ENCODE measurements around the gene ATAD3C. TPM values are rescaled to one million over a fixed set of nuclear protein-coding genes. Genes with fewer than 3 reads are reported as not detected.

The ATAD3C gene
- polyA plus RNA-seq, 3 donors, result not detected

DNA sequence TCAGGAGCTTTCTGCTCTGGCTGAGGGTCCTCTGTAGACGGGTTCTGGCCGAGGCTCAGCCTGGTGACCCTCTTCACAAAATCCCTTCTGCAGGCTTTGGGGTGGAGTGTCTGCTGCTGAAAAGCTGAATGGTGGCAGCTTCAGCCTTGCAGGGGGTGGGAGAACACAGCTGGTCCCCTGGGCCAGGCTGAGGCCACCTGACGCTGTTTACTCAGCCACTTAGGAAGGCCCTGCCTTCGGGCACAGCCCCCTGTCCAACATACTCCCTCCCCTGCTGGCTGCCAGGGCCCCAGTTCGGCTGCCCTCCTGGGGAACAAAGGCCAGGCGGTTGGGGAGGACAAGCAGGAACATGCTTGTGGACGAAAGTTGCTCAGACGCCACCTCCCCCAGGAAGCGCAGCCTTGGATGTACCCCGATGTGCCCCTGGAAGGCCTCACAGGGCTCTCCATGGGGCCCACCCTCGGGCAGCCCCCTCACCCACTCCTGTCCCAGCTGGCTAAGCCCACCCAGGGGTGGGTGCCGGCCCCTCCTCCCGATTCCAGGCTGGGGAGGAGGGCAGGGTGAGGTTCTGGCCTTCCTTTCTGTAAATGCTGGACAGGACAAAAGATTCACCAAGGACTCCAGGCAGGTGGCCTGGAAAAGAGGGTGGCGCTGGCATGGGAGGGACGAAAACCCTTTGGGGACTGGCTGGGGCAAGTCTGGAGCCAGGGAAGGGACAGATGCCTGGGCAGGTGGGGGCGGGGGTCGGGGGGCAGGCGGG is 28.2 kb upstream of the ATAD3C start, which contains the start of gene ANKRD65:
Gene ANKRD65, minus strand, starts transcription at position 130 of the 760 bp plus-strand sequence. CDS start 271 bp downstream, outside the sequence.
- H2AFZ ChIP-seq (ENCODE audit: insufficient read depth, low read depth, low read length, poor library complexity, severe bottlenecking), result no peak within 1 kb of the TSS
- H3K27ac Mint-ChIP-seq, result no peak within 1 kb of the TSS
- H3K9ac ChIP-seq (ENCODE audit: insufficient read depth, low read length, poor library complexity, severe bottlenecking), result no peak within 1 kb of the TSS
- no peaks in the 10 kb centered on the region for H3K4me1 ChIP-seq (ENCODE audit: control insufficient read depth in 1 of 2, insufficient read depth in 2 of 2, low read length in 2 of 2)
- no peak within 1 kb of the TSS for H3K4me2 ChIP-seq (replicated peaks; ENCODE audit: extremely low read depth, low read length, poor library complexity, severe bottlenecking)
- TF ChIP-seq, protein P1, sequence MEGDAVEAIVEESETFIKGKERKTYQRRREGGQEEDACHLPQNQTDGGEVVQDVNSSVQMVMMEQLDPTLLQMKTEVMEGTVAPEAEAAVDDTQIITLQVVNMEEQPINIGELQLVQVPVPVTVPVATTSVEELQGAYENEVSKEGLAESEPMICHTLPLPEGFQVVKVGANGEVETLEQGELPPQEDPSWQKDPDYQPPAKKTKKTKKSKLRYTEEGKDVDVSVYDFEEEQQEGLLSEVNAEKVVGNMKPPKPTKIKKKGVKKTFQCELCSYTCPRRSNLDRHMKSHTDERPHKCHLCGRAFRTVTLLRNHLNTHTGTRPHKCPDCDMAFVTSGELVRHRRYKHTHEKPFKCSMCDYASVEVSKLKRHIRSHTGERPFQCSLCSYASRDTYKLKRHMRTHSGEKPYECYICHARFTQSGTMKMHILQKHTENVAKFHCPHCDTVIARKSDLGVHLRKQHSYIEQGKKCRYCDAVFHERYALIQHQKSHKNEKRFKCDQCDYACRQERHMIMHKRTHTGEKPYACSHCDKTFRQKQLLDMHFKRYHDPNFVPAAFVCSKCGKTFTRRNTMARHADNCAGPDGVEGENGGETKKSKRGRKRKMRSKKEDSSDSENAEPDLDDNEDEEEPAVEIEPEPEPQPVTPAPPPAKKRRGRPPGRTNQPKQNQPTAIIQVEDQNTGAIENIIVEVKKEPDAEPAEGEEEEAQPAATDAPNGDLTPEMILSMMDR (IDR thresholded peaks at IDR 0.05), result no peak
- no peak for DNase-seq
- 90% methylated on average over 11 of the region's 18 CpGs for WGBS (ENCODE audit: insufficient coverage)
- no peaks in the 10 kb centered on the region for H3K9me3 ChIP-seq (replicated peaks in 1 of 2; ENCODE audit: control insufficient read depth in 1 of 2, insufficient read depth in 1 of 2, low read length in 2 of 2)
- H3K27me3 Mint-ChIP-seq (ENCODE audit: low read depth in 3 of 3), result peaks cover 24 to 54% (median 27%) of the 10 kb centered on the region in 3 donors
- H3K36me3 ChIP-seq (replicated peaks in 1 of 2; ENCODE audit: control insufficient read depth in 1 of 2, insufficient read depth in 2 of 2, low read length in 2 of 2), result no peaks in the 10 kb centered on the region
- no peaks in the 10 kb centered on the region for H4K20me1 ChIP-seq (ENCODE audit: insufficient read depth, low read length)
- H3K4me3 Mint-ChIP-seq, result peak within 1 kb of the TSS in 1 of 2 donors; percentile 51
- intact Hi-C loops (cut with micrococcal nuclease), result no loop called here
- H3K27ac ChIP-seq (ENCODE audit: low read depth in 1 of 2, low read length in 2 of 2), result no peak within 1 kb of the TSS
- no peaks in the 10 kb centered on the region for H3K36me3 Mint-ChIP-seq
- H3K4me3 ChIP-seq (replicated peaks in 1 of 3; ENCODE audit: low read depth in 2 of 3, low read length in 3 of 3), result no peak within 1 kb of the TSS
- H3K4me1 Mint-ChIP-seq, result no peaks in the 10 kb centered on the region
- H3K9me3 Mint-ChIP-seq, result peaks cover 0 to 4% (median 0%) of the 10 kb centered on the region in 7 donors
- H3K27me3 ChIP-seq (ENCODE audit: control insufficient read depth in 2 of 2, insufficient read depth in 2 of 2, low read length in 2 of 2), result peaks cover 2 to 19% of the 10 kb centered on the region in 2 donors
- H3K79me2 ChIP-seq (ENCODE audit: insufficient read depth, low read length), result no peaks in the 10 kb centered on the region

DNA sequence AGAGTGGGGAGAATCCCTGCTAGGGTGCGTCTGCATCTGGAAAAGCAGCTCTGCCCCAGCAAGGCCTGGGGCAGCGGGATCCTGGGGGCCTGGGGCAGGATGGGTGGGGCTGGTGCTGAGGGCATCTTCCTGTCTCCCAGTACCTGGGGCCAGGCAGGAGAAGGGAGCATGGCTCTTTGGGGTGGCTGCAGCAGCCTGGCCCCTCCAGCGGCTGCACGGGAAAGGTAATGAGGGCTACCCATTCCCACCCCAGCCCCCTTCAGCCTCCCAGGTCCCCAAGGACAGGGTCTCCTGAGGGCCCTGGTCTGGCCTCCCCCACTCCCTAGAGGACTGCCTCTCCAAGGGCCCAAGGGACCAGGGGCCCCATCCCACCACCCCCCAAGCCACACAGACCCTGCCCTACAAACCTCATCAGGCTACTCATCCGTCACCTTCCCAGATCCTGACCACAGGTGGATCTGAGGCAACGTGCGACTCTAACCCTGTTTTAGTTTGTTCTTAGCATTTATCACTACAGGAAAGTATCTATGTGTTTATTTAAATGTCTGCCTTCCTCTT is 27.5 kb upstream of the ATAD3C start:
- 93% methylated on average over 3 of the region's 7 CpGs for WGBS (ENCODE audit: insufficient coverage)
- peaks cover 0 to 4% (median 0%) of the 10 kb centered on the region in 7 donors for H3K9me3 Mint-ChIP-seq
- Histone ChIP-seq H4K20me1 (ENCODE audit: insufficient read depth, low read length) (no peaks in the 10 kb centered on the region), H3K4me1 (ENCODE audit: control insufficient read depth in 1 of 2, insufficient read depth in 2 of 2, low read length in 2 of 2) (no peaks in the 10 kb centered on the region), H3K4me3 (replicated peaks in 1 of 3; ENCODE audit: low read depth in 2 of 3, low read length in 3 of 3) (no peak overlapping the region), H3K9me3 (replicated peaks in 1 of 2; ENCODE audit: control insufficient read depth in 1 of 2, insufficient read depth in 1 of 2, low read length in 2 of 2) (no peaks in the 10 kb centered on the region), H3K36me3 (replicated peaks in 1 of 2; ENCODE audit: control insufficient read depth in 1 of 2, insufficient read depth in 2 of 2, low read length in 2 of 2) (no peaks in the 10 kb centered on the region), H3K79me2 (ENCODE audit: insufficient read depth, low read length) (no peaks in the 10 kb centered on the region), H3K27ac (ENCODE audit: low read depth in 1 of 2, low read length in 2 of 2) (no peak overlapping the region), H3K27me3 (ENCODE audit: control insufficient read depth in 2 of 2, insufficient read depth in 2 of 2, low read length in 2 of 2) (peaks cover 2 to 25% of the 10 kb centered on the region in 2 donors), H3K9ac (ENCODE audit: insufficient read depth, low read length, poor library complexity, severe bottlenecking) (no peak overlapping the region), H3K4me2 (replicated peaks; ENCODE audit: extremely low read depth, low read length, poor library complexity, severe bottlenecking) (no peak overlapping the region), H2AFZ (ENCODE audit: insufficient read depth, low read depth, low read length, poor library complexity, severe bottlenecking) (no peak overlapping the region)
- H3K27ac Mint-ChIP-seq, result no peak overlapping the region
- H3K27me3 Mint-ChIP-seq (ENCODE audit: low read depth in 3 of 3), result peaks cover 26 to 61% (median 29%) of the 10 kb centered on the region in 3 donors
- no peak for DNase-seq
- H3K36me3 Mint-ChIP-seq, result no peaks in the 10 kb centered on the region
- TF ChIP-seq, protein P1 (IDR thresholded peaks at IDR 0.05), result no peak
- no peaks in the 10 kb centered on the region for H3K4me1 Mint-ChIP-seq
- peak overlapping the region in 1 of 2 donors; percentile 48 for H3K4me3 Mint-ChIP-seq
- intact Hi-C loops (cut with micrococcal nuclease), result no loop called here
